ENCODE measurements around the gene BAIAP2.

DNA sequence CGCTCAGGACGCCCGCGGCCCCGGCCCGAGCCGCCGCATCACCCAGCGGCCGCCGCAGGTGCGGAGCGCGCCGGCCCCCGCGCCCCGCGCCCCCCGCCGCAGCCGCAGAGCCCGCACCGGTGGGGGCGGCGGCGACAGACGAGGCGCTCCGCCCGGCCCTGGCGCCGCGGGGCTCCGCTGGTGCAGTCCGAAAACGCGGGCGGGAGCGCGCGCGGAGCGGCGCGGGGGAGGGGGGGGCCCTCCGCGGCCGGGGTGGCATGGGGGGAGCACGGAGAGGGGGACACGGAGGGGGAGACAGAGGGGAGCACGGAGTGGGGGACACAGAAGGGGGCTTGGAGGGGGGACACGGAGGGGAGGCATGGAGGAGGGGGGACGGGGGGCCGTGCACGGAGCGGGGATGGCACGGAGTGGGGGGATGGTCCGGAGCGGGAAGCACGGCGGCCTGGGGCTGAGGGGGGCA lies 131.1 kb downstream of the BAIAP2 start, which contains the start of gene AATK:
- TF ChIP-seq, protein P1, sequence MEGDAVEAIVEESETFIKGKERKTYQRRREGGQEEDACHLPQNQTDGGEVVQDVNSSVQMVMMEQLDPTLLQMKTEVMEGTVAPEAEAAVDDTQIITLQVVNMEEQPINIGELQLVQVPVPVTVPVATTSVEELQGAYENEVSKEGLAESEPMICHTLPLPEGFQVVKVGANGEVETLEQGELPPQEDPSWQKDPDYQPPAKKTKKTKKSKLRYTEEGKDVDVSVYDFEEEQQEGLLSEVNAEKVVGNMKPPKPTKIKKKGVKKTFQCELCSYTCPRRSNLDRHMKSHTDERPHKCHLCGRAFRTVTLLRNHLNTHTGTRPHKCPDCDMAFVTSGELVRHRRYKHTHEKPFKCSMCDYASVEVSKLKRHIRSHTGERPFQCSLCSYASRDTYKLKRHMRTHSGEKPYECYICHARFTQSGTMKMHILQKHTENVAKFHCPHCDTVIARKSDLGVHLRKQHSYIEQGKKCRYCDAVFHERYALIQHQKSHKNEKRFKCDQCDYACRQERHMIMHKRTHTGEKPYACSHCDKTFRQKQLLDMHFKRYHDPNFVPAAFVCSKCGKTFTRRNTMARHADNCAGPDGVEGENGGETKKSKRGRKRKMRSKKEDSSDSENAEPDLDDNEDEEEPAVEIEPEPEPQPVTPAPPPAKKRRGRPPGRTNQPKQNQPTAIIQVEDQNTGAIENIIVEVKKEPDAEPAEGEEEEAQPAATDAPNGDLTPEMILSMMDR (IDR thresholded peaks at IDR 0.05), result no peak
- TF ChIP-seq POLR2AphosphoS5 (IDR thresholded peaks at IDR 0.05; ENCODE audit: insufficient read depth in 1 of 2, low read depth in 1 of 2), result no peak
